COLO829 (cell line): ENCODE measurements around the gene PLEKHO1.
"Not testable (repeated sequence)": the region's sequence is repeated elsewhere in the genome, so short reads cannot be mapped to it uniquely, and the experiment has no call there.

Experiments used
- DNase-seq: peaks from one replicate; pipeline ENCODE4 v3.0.0; 2012; ENCODE audit warnings: low spot score

Gene PLEKHO1, protein sequence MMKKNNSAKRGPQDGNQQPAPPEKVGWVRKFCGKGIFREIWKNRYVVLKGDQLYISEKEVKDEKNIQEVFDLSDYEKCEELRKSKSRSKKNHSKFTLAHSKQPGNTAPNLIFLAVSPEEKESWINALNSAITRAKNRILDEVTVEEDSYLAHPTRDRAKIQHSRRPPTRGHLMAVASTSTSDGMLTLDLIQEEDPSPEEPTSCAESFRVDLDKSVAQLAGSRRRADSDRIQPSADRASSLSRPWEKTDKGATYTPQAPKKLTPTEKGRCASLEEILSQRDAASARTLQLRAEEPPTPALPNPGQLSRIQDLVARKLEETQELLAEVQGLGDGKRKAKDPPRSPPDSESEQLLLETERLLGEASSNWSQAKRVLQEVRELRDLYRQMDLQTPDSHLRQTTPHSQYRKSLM

GRCh38 chr1:150149271-150150132 lies at the start of gene PLEKHO1:
TSS of gene PLEKHO1 (plus strand) at chr1:150149916. CDS start at chr1:150150258, 342 bp downstream.
- no peak for DNase-seq

GRCh38 chr1:150102986-150103385 lies 46.7 kb upstream of the PLEKHO1 start:
- DNase-seq = no peak

- DNase-seq = no peak
These were observed 43.4 kb upstream of the PLEKHO1 start for GRCh38 chr1:150106341-150106740.

GRCh38 chr1:150109586-150109985 lies 40.1 kb upstream of the PLEKHO1 start:
- DNase-seq = no peak

GRCh38 chr1:150110116-150110515 lies 39.6 kb upstream of the PLEKHO1 start:
- DNase-seq = no peak

DNA sequence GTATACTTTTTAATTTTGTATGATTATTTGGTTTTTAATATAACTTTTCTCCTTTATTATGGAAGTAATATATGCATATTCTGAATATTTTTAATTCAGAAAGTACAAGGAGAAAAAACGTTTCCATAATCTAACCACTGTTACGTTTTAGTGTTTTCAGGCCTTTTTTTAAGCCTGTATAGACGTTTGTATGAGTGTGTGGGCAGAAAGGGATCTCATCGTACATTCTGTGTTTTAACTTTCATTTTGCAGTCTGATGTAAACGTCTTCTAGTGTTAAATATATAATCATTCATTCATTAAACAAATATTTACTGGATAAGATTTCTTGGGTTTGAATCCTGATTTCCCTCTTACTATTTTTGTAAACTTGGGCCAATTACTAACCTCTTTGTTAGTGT lies 38.0 kb upstream of the PLEKHO1 start:
- no peak for DNase-seq

GRCh38 chr1:150115121-150115520 lies 34.6 kb upstream of the PLEKHO1 start:
- no peak for DNase-seq

- DNase-seq = no peak
These were observed 31.0 kb upstream of the PLEKHO1 start for GRCh38 chr1:150118716-150119115.

DNA sequence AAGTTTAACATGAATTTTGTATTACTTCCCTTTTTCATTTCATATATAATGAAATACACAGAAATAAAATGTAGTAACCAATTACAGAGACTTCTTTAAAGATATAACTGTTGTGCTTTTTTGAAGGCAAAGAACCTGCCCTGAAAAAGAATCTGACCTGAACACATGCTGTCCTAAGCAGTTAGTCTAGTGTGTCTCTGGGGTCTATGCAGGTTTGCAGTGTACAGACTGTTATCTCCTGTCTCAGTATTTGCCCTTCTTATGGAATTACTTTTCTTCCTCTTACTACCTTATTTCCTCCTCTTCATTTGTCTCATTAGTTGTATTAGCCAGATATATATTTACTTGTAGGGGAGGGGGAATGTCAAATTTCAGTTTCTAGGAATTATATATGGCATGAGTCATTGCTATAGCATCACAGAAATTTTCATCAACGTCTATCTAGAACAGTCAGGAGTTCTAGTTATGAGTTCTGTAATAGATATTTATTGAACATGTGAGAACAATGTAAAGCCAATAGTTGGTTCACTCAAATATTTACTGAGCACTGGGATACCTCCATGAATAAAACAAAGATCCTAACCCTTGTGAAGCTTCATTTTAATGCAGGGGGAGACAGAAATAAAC lies 28.4 kb upstream of the PLEKHO1 start:
- no peak for DNase-seq

GRCh38 chr1:150126811-150127210 lies 22.9 kb upstream of the PLEKHO1 start:
- no peak for DNase-seq

DNA sequence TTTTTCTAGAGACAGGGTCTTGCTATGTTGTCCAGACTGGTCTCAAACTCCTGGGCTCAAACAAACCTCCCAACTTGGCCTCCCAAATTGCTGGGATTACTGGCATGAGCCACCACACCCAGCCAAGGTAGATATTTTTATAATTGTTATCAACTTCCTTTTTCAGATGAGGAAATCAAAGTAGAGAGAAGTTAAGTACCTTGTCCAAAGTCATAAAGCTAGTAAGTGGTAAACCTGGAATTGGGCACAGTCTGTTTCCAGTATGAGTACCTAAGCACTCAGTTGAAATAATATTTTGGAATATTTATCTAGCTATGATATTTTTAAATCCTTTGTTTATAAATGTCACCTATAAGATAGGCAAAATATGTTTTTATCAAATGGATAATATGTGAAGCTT lies 22.3 kb upstream of the PLEKHO1 start:
- no peak for DNase-seq

- DNase-seq = no peak
These were observed 21.8 kb upstream of the PLEKHO1 start for GRCh38 chr1:150127868-150128267.

GRCh38 chr1:150132372-150132771 lies 17.3 kb upstream of the PLEKHO1 start:
- DNase-seq = no peak

DNA sequence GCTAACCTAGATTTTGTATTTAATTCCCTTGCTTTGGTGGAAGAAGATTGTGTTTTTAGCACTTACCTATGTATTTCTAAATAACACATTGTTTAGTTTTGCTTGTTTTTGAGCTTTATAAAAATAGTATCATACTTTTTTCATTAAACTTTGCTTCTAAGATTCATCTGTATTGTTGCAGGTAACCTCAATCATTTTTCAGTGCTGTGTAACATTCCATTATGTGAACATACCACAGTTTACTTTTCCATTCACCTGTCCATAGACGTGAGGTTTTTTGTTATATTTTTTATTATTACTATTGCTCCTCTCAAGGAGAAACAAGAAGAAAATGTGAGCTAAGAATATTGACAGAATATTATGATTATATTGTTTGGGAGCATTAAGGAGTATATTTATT lies 15.2 kb upstream of the PLEKHO1 start:
- DNase-seq = no peak

- DNase-seq = not testable (repeated sequence)
These were observed 14.3 kb upstream of the PLEKHO1 start for GRCh38 chr1:150135400-150135799.

DNA sequence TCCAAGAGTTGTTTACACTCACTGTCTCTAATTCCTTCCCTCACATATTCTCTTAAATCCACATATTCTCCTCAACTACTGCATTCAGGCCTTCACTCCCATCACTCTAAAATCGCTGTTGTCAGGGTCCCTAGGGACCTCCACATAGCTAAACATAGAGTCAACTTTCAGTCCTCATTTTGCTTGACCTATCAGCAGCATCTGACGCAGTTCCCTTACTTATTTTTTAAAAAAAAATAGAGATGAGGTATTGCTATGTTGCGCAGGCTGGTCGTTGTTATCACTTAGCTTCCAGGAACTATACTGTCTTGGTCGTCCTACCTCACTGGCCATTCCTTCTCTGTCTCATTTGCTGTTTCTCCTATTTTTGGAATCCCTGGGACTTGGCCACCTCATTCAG lies 11.7 kb upstream of the PLEKHO1 start:
- no peak for DNase-seq

DNA sequence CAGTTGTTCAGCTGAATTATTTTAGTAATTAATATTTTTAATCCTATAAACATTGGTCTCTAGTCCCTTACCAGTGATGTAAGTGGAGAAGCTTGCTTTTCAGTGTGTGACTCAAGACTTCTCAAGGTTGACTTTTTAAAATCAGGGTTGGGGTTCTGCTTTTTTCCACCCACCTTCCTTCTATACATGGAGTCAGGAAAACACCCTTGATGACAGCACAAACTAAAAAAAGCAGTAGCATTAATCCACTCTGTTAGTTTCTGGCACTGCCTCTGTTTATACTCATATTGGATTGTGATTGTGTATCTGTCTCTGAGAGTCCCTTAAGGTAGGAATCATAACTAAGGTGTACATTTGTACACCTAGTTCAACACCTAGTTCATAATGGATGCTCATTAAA lies 8.3 kb upstream of the PLEKHO1 start:
- DNase-seq = no peak

DNA sequence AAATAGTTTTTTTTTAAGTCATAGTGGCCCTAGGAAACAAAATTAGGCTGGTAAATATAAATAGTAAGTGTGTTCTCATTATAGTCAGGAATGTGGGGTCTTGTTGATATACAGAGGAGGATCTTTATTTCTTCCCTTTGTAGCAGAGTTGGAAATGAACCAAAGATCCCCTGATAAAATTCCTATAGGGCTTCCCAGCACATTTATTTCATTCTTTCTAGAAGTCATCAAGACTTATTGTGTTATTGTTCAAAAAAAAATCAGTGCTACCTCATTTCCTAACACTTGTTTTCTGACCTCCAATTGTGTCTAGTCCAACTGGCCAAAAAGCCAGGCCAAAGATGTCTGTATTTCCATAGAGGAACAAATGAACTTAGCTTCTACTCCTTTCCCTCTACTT lies 7.6 kb upstream of the PLEKHO1 start:
- no peak for DNase-seq

GRCh38 chr1:150144606-150145005 lies 5.1 kb upstream of the PLEKHO1 start:
- no peak for DNase-seq

DNA sequence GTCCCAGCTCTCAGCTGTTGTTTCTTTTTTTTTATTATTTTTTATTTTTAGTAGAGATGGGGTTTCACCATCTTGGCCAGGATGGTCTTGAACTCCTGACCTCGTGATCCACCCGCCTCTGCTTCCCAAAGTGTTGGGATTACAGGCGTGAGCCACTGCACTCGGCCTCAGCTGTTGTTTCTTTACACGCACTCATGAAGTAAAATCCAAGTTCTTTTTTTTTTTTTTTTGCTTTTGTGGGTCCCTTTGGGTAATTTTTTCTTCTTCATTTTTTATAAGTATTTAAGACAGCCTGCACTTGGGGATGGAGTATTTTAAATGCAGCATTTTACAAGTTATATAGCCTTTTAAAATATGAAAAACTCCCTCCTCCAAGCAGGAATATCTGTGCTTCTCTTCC lies 3.7 kb upstream of the PLEKHO1 start:
- DNase-seq = not testable (repeated sequence)

DNA sequence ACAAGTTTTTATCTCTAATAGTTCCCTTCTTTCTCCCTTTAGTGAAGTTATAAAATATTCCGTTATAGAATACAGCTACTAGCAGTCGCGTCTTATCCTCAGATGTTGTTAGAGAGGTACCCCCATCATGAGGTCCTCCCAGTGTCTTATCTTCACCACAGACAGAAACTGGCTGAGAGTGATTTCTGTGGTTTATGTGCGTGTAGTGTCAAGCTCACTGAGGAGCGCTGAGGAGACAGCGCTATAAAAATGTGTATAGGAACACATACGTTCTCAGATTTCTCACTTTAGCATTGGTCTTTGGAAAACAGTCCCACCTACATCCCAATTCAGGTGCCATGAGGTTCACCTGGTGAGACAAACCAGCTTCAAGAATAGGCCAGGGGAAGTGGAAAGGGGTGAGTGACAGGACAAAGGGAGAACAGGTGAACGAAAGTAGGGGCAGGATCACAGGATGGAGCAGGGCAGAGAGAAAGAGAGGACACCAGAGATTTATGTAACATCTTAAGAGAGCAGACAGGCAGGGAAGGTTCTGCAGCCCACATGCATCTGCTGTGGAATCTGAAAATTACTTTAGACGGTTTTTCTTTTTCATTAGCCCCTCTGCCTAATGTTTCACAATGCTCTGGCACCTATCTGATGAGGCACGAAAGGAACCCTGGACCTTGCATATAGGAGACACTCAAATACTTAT lies 2.7 kb upstream of the PLEKHO1 start:
- DNase-seq = no peak

GRCh38 chr1:150148837-150149270 lies 862 bp upstream of the PLEKHO1 start:
- DNase-seq = no peak
